Activated T-cell treated with anti-CD3 and anti-CD28 coated beads, Interleukin-2, amount 50 U/mL, for 1 hour (primary cell): ENCODE data around the gene C20orf144.
A peak's percentile ranks its signal among the peaks of the same experiment; 100 is the strongest.

Experiments
- DNase-seq: peaks from one replicate; pipeline ENCODE4 v3.0.0-alpha.2; 2020

Gene C20orf144

DNA sequence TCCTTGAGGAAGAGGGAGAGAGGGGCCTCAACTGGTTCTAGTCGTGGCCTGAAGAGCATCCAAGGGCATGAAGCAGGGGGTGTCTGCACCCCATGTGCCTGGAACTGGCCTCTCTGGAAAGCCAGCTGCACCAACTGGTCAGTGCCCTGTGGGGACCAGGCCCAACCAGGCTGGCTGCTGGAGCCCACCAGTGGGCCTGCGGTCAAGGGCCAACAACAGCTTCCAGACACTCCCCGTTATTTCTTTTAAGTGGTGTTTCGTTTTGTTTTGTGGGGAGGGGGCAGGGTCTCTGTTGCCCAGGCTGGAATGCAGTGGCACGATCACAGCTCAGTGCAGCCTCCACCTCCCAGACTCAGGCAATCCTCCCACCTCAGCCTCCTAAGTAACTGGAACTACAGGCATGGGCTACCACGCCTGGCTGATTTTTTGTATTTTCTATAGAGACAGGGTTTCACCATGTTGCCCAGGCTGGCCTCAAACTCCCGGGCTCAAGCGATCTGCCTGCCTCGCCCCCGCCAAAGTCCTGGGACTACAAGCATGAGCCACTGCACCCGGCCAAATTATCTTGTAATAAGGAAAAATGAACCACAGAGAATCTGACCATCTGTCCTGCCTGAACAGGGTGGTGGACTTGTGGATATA is 11.9 kb upstream of the C20orf144 start:
- no peak for DNase-seq

- no peak for DNase-seq
Observed at GRCh38 chr20:33650753-33651561, 11.2 kb upstream of the C20orf144 start.

GRCh38 chr20:33651562-33652048 is 10.5 kb upstream of the C20orf144 start:
- DNase-seq, result no peak

- DNase-seq, result peak; percentile 51
Observed at GRCh38 chr20:33653218-33653899, 8.8 kb upstream of the C20orf144 start.

DNA sequence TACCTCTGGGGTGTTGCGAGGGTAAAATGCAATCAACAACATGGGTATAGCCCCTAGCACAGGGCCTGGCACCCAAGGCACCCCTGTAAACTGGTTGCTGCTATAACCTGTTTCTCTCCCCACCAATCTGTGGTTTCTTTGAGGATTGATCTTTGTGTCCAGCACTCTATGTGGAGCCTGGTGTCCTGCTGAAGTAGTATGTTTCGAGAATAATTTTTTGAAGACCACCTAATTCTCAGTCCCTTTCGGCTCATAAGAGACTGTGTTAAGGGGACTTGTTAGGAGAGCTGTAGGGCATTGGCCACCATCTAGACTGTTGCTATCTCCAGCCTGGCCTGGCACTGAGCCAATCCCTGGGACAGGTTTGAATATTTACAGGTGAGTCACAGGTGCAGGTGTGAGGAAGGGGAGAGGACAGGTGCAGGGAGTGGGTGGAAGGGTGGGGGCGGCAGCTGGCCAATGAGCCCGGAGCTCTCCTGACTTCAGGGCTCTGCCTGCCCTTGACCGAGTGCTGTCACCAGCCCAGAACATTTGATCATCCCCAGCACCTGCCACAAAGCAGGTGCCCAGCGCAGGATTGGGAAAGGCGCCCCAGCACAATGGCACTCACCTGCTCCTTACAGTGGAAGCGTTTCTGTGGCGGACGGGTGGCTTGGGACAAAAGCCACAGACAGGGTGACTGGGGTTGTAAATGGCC is 8.1 kb upstream of the C20orf144 start:
- no peak for DNase-seq

DNA sequence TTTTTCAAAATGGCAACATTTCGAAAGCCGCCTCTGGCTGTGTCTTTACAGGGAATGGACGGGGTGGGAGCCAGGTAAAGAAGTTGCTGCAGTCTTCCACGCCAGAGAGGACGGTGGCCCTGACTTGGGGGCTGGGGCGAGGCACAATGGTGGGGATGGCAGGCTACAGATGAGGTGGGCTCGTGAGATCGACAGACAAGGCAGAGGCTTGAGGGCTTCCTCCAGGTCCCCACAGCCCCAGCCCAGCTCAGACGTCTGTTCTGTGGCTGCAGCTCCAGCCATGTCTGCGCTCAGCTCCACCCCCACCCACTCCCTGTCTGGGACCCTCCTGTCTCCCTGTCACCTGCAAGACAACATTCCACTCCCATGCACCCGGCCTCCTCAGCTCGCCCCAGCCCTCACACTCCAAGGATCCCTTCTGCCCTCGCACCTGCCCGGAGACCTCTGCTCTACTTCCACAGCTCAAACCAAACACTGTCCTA is 7.4 kb upstream of the C20orf144 start:
- DNase-seq, result no peak

DNA sequence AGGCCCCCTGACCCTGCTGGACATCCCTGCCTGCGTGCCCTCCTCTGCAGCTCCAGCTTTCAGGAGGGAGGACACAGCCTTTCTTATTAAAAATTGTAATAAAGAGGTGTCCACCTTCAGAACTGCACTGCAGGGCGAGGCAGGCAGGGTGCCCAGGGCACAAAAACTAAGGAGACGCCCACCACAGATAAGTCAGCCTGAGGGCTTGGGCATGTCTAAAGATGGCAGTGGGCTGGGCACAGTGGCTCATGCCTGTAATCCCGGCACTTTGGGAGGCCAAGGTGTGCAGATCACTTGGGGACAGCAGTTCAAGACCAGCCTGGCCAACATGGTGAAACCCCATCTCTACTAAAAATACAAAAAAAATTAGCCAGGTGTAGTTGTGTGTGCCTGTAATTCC is 7.0 kb upstream of the C20orf144 start:
- no peak for DNase-seq

GRCh38 chr20:33656010-33656782 is 5.9 kb upstream of the C20orf144 start:
- DNase-seq, result peak; percentile 8

DNA sequence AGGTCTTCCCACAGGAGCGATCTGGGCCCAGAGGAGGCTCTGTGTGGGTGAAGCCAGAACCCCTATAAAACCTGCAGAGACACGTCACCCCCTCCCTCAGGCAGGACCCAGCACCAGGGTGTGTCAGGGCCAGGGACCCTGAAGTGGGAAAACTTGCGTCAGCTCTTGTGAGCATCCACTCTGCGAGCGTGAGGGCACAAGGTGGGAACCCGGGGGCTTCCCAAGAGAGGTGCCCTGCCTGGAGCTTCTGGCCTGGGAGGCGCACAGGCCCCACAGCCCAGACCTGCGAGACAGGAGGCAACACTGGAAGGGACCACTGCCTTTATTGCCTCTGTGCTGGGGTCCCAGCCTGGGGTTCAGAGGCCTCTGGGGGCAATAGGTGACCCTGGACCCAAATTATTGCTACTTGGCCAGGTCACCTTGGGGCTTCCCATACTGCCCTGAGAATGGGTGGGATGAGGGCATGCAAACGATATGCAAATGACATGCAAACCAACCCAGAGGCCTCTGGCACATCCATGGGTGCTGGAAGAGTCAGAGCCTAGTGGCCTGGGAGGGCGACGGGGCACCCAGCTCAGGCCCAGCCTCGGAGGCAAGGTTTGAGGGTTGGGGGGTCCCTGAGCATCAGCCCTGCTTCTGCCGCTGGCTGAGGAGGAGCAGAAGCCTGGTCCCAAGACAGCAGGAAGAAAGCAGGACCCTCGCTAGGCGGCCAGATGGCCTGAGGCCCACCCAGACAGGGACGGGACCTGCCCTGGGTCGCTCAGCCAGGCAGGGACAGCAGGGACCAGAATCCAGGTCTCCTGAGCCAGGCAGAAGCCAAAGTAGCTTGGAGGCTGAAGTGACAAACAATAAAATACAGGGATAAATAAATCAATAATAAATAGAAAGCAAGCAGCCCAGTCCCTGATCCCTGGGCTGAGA is 5.1 kb upstream of the C20orf144 start:
- peak; percentile 11 for DNase-seq

GRCh38 chr20:33657704-33658095 is 4.4 kb upstream of the C20orf144 start:
- no peak for DNase-seq

DNA sequence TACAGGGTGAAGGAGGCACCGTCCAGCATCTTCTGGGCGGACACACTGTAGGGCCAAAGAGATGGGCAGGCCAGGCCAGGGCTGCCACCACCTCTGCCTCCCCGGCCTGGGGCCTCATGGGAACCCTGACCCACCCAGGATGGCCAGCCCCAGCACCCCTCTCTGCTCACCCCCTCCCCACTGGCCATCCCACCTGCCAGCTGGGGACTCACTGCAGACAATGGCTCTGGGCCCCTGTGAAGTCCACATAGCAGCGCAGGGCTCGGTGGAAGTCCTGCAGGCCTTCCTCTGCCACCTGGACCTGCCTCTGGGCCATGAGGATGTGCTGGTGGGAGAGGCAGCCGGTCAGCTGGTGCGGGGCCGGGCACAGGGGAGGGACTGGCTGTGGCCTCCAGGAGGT is 3.6 kb upstream of the C20orf144 start:
- no peak for DNase-seq

DNA sequence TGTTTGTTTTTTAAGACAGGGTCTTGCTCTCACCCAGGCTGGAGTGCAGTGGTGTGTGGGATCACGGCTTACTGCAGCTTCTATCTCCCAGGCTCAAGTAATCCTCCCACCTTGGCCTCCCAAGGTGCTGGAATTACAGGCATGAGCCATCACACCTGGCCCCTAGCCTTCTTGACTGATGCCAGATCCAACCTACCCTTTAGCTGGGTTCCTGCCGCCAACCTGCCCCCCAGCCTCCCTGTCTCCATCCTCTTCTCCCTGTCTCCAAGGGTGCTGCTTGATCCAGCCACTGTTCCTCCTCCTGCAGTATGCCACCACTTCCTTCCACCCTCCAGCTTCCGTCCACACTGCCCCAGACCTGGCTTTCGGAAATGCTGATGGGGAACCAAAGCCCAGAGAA is 3.2 kb upstream of the C20orf144 start:
- no peak for DNase-seq

GRCh38 chr20:33659341-33660034 is 2.6 kb upstream of the C20orf144 start:
- no peak for DNase-seq

DNA sequence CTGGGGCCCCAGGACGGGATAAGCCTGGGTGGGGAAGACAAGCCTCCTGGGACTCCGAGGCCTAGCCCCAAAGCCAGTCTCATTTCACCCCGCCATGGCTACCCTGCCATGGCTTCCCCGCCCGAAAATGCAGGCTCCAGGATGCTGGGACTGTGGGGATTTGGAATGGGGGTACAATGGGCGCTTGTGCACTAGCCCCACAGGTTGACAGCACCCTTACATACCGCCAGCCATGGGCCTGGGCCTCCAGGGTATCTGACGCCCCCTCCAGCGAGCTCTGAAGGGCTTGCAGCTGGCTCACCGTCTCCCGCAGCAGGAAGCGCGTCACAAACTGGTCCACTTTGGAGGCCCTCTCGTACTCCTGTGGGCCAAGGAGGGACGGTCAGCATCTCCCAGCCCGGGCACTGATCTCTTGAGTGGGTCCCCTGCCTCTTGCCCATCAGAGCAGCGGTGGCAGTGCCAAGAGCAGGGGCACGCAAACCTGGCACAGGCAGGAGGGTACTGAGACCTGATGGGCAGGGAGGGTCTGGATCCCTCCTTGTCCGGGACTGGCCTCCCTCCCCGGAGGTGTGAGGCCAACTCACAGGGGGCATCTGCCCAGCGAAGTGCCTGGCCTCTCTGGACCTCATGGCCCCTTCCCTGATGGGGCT is 2.0 kb upstream of the C20orf144 start:
- DNase-seq, result no peak

- DNase-seq, result no peak
Observed at GRCh38 chr20:33660685-33661058, 1.5 kb upstream of the C20orf144 start.

DNA sequence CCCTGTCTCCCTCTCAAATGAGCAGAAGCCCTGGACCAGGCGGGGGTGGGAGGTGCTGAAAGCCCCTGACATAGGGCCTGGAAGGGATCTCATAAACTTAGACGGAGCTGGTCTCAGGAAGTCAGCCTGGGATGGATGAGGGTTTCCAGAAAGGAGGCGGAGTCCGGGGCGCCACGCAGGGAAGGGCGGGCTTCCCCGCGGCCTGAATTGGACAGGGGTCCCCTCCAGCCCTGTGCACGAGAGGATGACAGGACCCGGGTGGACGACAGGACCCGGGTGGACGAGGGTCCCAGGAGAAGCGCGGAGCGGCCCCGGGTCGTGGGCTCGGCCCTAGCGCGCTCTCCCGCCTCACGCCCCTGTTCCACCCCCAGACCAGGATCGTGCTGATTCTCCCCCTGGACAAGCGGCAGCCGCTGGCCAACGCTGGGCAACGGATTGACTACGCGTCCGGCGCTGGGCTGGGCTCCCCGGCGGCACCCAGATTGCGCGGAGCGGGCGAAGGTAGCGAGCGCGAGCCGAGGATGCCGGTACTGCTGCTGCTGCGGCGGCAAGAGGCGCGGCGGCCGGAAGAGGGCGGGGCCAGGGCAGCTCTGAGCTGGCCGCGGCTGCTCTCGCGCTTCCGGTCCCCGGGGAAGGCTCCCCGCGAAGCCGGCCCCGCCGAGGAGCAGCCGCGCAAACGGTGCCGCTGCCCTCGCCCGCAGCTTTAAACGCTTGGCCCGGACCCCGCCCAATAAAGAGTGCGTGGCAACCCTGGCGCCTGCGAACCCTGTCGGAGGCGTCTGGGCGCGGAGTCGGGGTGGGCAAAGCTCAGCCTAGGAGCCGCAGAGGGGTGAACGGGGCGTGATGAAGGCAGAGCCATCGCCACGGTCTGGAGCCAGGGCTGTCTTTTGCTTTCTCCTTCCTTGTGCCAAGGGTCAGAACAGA is 1.3 kb downstream of the C20orf144 start:
- DNase-seq, result peak; percentile 82

DNA sequence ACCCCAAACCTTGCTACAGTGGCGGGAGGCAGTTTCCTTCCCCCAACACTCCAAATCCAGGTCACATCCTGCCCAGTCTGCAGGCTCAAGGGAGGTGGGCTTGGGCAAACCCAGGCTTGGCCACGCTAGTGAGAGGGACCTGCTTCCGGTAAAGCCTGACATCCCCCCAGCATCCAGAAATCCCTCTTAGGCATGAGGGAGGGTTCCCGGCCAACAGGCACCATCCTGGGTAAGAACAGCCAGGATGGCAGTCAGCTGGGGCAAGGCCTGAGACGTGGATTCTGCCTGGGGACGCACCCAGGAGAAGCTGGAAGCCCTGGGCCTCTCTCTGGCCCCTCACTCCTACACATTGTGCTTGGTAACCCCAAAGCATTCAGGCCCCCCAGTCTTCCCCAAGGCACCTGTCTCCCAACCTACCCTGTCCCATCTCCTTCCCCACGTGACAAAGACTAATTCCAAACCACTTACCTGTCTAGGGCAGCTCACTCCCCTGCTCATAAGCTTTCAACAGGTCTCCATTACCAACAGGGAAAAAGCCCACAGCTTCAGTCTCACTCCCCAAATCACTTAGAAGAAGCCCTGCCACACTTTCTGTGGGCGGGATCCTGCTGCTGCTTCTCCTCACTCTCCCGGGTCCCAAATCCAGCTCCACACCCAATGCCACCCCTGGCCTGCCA is 2.1 kb downstream of the C20orf144 start:
- DNase-seq, result peak; percentile 36

DNA sequence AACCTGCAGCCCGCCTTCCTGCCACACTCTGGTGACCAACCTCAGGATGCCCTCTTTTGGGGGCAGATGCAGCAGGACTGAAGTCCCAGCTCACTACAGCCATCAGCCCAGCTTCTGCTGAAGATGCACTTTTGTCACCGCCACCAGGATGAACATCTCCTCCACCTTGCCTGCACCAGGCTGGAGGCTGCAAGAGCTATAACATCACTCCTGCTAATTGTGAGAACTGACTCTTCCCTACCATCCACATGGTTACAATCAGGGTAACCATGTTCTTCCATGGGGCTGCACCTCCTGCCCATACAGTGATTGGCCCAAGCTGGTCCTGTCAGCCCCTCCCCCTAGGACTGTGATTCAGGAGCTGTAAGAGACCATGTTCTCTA is 2.6 kb downstream of the C20orf144 start:
- no peak for DNase-seq
